DOHH2 (cell line): Measurements from ENCODE around the gene DMTF1.
"Not testable (repeated sequence)": the region's sequence is repeated elsewhere in the genome, so short reads cannot be mapped to it uniquely, and the experiment has no call there.

ENCODE experiments used
- H3F3A ChIP-seq: fragments of 200-600 bp; sonication (generic), shearing (Covaris generic); 2 replicates; pipeline ENCODE4 v1.6.0; 2016; ENCODE audit warnings: antibody characterized with exemption, mild to moderate bottlenecking; ENCODE audit not compliant: control insufficient read depth, insufficient read depth
- H3K27ac ChIP-seq: fragments of 200-600 bp; sonication (generic); 2 replicates; pipeline ENCODE4 v1.5.1; 2014; ENCODE audit warnings: low read depth, mild to moderate bottlenecking, low read length, moderate library complexity
- H3K27me3 ChIP-seq: fragments of 200-600 bp; sonication (generic); 2 replicates; pipeline ENCODE4 v1.6.1; 2014; ENCODE audit warnings: mild to moderate bottlenecking, low read length, mixed read lengths; ENCODE audit not compliant: control insufficient read depth
- H3K36me3 ChIP-seq: fragments of 200-600 bp; sonication (generic); 2 replicates; pipeline ENCODE4 v1.6.1; 2014; ENCODE audit warnings: mild to moderate bottlenecking, low read length, moderate library complexity, mixed read lengths; ENCODE audit not compliant: control insufficient read depth
- H3K4me1 ChIP-seq: fragments of 200-600 bp; sonication (generic); 2 replicates; pipeline ENCODE4 v1.6.1; 2014; ENCODE audit warnings: mild to moderate bottlenecking, low read length, mixed read lengths; ENCODE audit not compliant: control insufficient read depth
- H3K4me2 ChIP-seq: fragments of 200-600 bp; sonication (generic); 2 replicates; pipeline ENCODE4 v1.6.0; 2014; ENCODE audit warnings: mild to moderate bottlenecking, low read length, moderate library complexity
- H3K4me3 ChIP-seq: fragments of 200-600 bp; sonication (generic); 2 replicates; pipeline ENCODE4 v1.5.1; 2014; ENCODE audit warnings: mild to moderate bottlenecking, low read length, mixed read lengths
- H3K79me2 ChIP-seq: fragments of 200-600 bp; sonication (generic); 2 replicates; pipeline ENCODE4 v1.6.1; 2014; ENCODE audit warnings: mild to moderate bottlenecking, low read length, mixed read lengths; ENCODE audit not compliant: control insufficient read depth
- H3K9me2 ChIP-seq: fragments of 200-600 bp; sonication (generic); replicated peaks from 2 replicates; pipeline ENCODE4 v1.6.1; 2014; ENCODE audit warnings: mild to moderate bottlenecking, low read length, mixed read lengths; ENCODE audit not compliant: control insufficient read depth
- H3K9me3 ChIP-seq: fragments of 200-600 bp; sonication (generic); 2 replicates; pipeline ENCODE4 v1.6.1; 2014; ENCODE audit warnings: antibody characterized with exemption, low read length, mixed read lengths; ENCODE audit not compliant: control insufficient read depth, insufficient read depth
- H4K20me1 ChIP-seq: fragments of 200-600 bp; sonication (generic); 2 replicates; pipeline ENCODE4 v1.6.0; 2014; ENCODE audit warnings: low read depth, mild to moderate bottlenecking, antibody characterized with exemption, low read length, moderate library complexity; ENCODE audit not compliant: control insufficient read depth, insufficient read depth
- CTCF ChIP-seq: fragments of 200-600 bp; sonication (generic); IDR thresholded peaks from one replicate; pipeline ENCODE4 v1.5.1; 2014; ENCODE audit warnings: antibody characterized with exemption, mild to moderate bottlenecking, low read depth, low read length; ENCODE audit not compliant: poor library complexity, severe bottlenecking
- EZH2phosphoT487 ChIP-seq: fragments of 200-600 bp; sonication (generic); IDR thresholded peaks from 2 replicates; pipeline ENCODE4 v1.6.1; 2017; ENCODE audit warnings: borderline replicate concordance, mild to moderate bottlenecking, antibody characterized with exemption, low read length, moderate library complexity, mixed read lengths

Gene DMTF1

GRCh38 chr7:87204933-87205332 lies 52.7 kb downstream of the DMTF1 start:
- H3K36me3 ChIP-seq: peaks cover 96% of the 10 kb centered on the region
- H3K79me2 ChIP-seq: peaks cover 100% of the 10 kb centered on the region

GRCh38 chr7:87205701-87206100 lies 53.4 kb downstream of the DMTF1 start:
- Histone ChIP-seq H3K79me2 (peaks cover 100% of the 10 kb centered on the region), H4K20me1 (peaks cover 23% of the 10 kb centered on the region)

More at GRCh38 chr7:87204933-87205332, 52.7 kb downstream of the DMTF1 start:
- Histone ChIP-seq H3K4me1 (peaks cover 35% of the 10 kb centered on the region), H3K4me3 (no peak overlapping the region), H3F3A (peaks cover 39% of the 10 kb centered on the region), H3K4me2 (no peak overlapping the region), H3K27ac (no peak overlapping the region), H4K20me1 (peaks cover 27% of the 10 kb centered on the region), H3K9me2 (no peaks in the 10 kb centered on the region), H3K27me3 (no peaks in the 10 kb centered on the region), H3K9me3 (peaks cover 50% of the 10 kb centered on the region)
- TF ChIP-seq CTCF: no peak
- no peak for TF ChIP-seq EZH2phosphoT487

GRCh38 chr7:87206361-87206760 lies 54.1 kb downstream of the DMTF1 start:
- Histone ChIP-seq H3K27me3 (no peaks in the 10 kb centered on the region), H3K4me3 (no peak overlapping the region), H3K36me3 (peaks cover 96% of the 10 kb centered on the region), H3K79me2 (peaks cover 100% of the 10 kb centered on the region), H3K27ac (no peak overlapping the region), H3K4me1 (peaks cover 22% of the 10 kb centered on the region), H3K9me3 (peaks cover 63% of the 10 kb centered on the region), H3F3A (peaks cover 31% of the 10 kb centered on the region), H3K9me2 (no peaks in the 10 kb centered on the region), H3K4me2 (no peak overlapping the region), H4K20me1 (peaks cover 22% of the 10 kb centered on the region)
- TF ChIP-seq CTCF (no peak), EZH2phosphoT487 (no peak)

More at GRCh38 chr7:87205701-87206100, 53.4 kb downstream of the DMTF1 start:
- peaks cover 28% of the 10 kb centered on the region for H3K4me1 ChIP-seq
- not testable (repeated sequence) for H3K27ac ChIP-seq, H3K4me3 ChIP-seq, H3K4me2 ChIP-seq, H3K27me3 ChIP-seq, H3K9me2 ChIP-seq
- H3F3A ChIP-seq: peaks cover 37% of the 10 kb centered on the region
- peaks cover 96% of the 10 kb centered on the region for H3K36me3 ChIP-seq
- H3K9me3 ChIP-seq: peaks cover 57% of the 10 kb centered on the region

GRCh38 chr7:87209295-87209924 lies 57.2 kb downstream of the DMTF1 start:
- no peaks in the 10 kb centered on the region for H3K27me3 ChIP-seq
- TF ChIP-seq CTCF (no peak), EZH2phosphoT487 (no peak)
- H3K36me3 ChIP-seq: peaks cover 100% of the 10 kb centered on the region
- H3F3A ChIP-seq: peaks cover 8% of the 10 kb centered on the region; the same call in 1 of the 2 replicates
- no peak overlapping the region for H3K4me3 ChIP-seq
- peaks cover 100% of the 10 kb centered on the region for H3K79me2 ChIP-seq
- H3K9me3 ChIP-seq: peaks cover 72% of the 10 kb centered on the region
- H3K4me1 ChIP-seq: peaks cover 35% of the 10 kb centered on the region
- no peak overlapping the region for H3K27ac ChIP-seq
- no peaks in the 10 kb centered on the region for H3K9me2 ChIP-seq
- peaks cover 30% of the 10 kb centered on the region for H4K20me1 ChIP-seq
- H3K4me2 ChIP-seq: no peak overlapping the region
